SU-DHL-6 (cell line): Measurements from ENCODE around the gene TBX2.

Source experiments
- EZH2phosphoT487 ChIP-seq: fragments of 200-600 bp; sonication (generic), shearing (Covaris generic); conservative IDR thresholded peaks from 2 replicates; pipeline ENCODE4 v1.6.1; 2018; ENCODE audit warnings: mild to moderate bottlenecking, antibody characterized with exemption, low read length, moderate library complexity, mixed read lengths
- TF ChIP-seq, protein P1 (sequence below): fragments of 200-600 bp; sonication (generic); IDR thresholded peaks from one replicate; pipeline ENCODE4 v1.5.1; 2017; ENCODE audit warnings: antibody characterized with exemption, mild to moderate bottlenecking, low read length, moderate library complexity; ENCODE audit not compliant: insufficient read depth, poor library complexity, severe bottlenecking

DNA sequence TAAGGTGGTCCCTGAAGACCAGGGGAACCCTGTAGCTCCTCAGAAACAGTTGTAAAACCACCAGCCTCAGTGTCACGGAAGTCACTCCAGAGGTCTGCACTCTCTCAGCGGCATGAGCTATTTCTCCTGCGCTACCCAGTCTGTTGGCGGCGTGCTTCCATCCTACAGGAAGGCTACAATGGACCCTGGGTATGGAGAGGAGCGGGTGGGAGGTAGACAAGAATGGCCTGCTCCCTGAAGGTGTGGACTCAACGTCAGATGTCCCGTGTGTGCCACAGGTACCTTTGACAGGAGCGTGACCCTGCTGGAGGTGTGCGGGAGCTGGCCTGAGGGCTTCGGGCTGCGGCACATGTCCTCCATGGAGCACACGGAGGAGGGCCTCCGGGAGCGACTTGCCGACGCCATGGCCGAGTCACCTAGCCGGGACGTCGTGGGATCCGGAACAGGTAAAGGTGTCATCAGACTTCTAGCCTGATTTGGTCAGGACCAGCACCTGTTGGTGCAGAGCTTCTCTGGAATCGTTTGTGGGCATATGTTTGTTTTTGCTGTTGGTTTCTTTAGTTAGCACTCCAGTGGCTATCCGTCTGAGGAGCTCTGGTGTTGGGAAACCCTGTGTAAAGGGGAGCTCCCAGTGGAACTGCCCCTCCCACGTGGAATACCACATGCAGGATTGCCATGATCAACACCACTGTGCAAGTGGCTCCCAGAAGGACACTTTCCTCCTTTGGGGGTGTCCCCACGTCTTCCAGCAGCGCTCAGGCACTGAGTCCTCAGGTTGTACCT is 31.4 kb upstream of the TBX2 start:
- no peak for TF ChIP-seq EZH2phosphoT487
- TF ChIP-seq, protein P1, sequence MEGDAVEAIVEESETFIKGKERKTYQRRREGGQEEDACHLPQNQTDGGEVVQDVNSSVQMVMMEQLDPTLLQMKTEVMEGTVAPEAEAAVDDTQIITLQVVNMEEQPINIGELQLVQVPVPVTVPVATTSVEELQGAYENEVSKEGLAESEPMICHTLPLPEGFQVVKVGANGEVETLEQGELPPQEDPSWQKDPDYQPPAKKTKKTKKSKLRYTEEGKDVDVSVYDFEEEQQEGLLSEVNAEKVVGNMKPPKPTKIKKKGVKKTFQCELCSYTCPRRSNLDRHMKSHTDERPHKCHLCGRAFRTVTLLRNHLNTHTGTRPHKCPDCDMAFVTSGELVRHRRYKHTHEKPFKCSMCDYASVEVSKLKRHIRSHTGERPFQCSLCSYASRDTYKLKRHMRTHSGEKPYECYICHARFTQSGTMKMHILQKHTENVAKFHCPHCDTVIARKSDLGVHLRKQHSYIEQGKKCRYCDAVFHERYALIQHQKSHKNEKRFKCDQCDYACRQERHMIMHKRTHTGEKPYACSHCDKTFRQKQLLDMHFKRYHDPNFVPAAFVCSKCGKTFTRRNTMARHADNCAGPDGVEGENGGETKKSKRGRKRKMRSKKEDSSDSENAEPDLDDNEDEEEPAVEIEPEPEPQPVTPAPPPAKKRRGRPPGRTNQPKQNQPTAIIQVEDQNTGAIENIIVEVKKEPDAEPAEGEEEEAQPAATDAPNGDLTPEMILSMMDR, result no peak
